Activated T-cell treated with anti-CD3 and anti-CD28 coated beads for 1 hour (primary cell): ENCODE measurements around the gene SCYGR7.
"Not testable (repeated sequence)": the region's sequence is repeated elsewhere in the genome, so short reads cannot be mapped to it uniquely, and the experiment has no call there.

Experiments used
- DNase-seq: peaks from one replicate; pipeline ENCODE4 v3.0.0-alpha.2; 2020; ENCODE audit warnings: low read depth

Gene SCYGR7

GRCh38 chr2:227728035-227728434 lies at the start of gene SCYGR7:
Gene SCYGR7, plus strand, starts transcription at chr2:227728335. Its CDS starts 0 bp downstream, at chr2:227728335.
- no peak for DNase-seq

GRCh38 chr2:227684258-227684657 lies 43.9 kb upstream of the SCYGR7 start:
- DNase-seq, result no peak

- no peak for DNase-seq
Observed at GRCh38 chr2:227687189-227687588, 40.9 kb upstream of the SCYGR7 start.

GRCh38 chr2:227696990-227697679 lies 31.0 kb upstream of the SCYGR7 start:
- DNase-seq, result no peak

GRCh38 chr2:227701556-227701955 lies 26.6 kb upstream of the SCYGR7 start:
- no peak for DNase-seq

- no peak for DNase-seq
Observed at GRCh38 chr2:227703280-227703732, 24.8 kb upstream of the SCYGR7 start.

GRCh38 chr2:227703961-227704360 lies 24.2 kb upstream of the SCYGR7 start:
- DNase-seq, result no peak

- no peak for DNase-seq
Observed at GRCh38 chr2:227706859-227707258, 21.3 kb upstream of the SCYGR7 start.

- no peak for DNase-seq
Observed at GRCh38 chr2:227707390-227707789, 20.7 kb upstream of the SCYGR7 start.

- no peak for DNase-seq
Observed at GRCh38 chr2:227710986-227711385, 17.1 kb upstream of the SCYGR7 start.

GRCh38 chr2:227713291-227713690 lies 14.8 kb upstream of the SCYGR7 start:
- DNase-seq, result no peak

GRCh38 chr2:227716501-227716900 lies 11.6 kb upstream of the SCYGR7 start:
- no peak for DNase-seq

- DNase-seq, result no peak
Observed at GRCh38 chr2:227717687-227718567, 10.2 kb upstream of the SCYGR7 start, which contains the start of gene SLC19A3. Gene SLC19A3, minus strand, starts transcription at chr2:227718028. Its CDS starts 15,710 bp downstream, at chr2:227702318.

- no peak for DNase-seq
Observed at GRCh38 chr2:227719641-227720040, 8.5 kb upstream of the SCYGR7 start.

- no peak for DNase-seq
Observed at GRCh38 chr2:227720680-227721079, 7.5 kb upstream of the SCYGR7 start.

- not testable (repeated sequence) for DNase-seq
Observed at GRCh38 chr2:227722821-227723220, 5.3 kb upstream of the SCYGR7 start.

GRCh38 chr2:227724394-227725039 lies 3.6 kb upstream of the SCYGR7 start, which contains the start of gene SCYGR6:
Gene SCYGR6, minus strand, starts transcription at chr2:227724757. Its CDS starts 0 bp downstream, at chr2:227724757.
- DNase-seq, result no peak

GRCh38 chr2:227739351-227739750 lies 11.2 kb downstream of the SCYGR7 start:
- no peak for DNase-seq

GRCh38 chr2:227740705-227741104 lies 12.6 kb downstream of the SCYGR7 start:
- not testable (repeated sequence) for DNase-seq

- no peak for DNase-seq
Observed at GRCh38 chr2:227745594-227745993, 17.5 kb downstream of the SCYGR7 start, which contains the start of gene SCYGR8. Gene SCYGR8, plus strand, starts transcription at chr2:227745894. Its CDS starts 0 bp downstream, at chr2:227745894.

GRCh38 chr2:227748079-227748478 lies 19.9 kb downstream of the SCYGR7 start:
- no peak for DNase-seq

GRCh38 chr2:227756261-227756660 lies 28.1 kb downstream of the SCYGR7 start:
- not testable (repeated sequence) for DNase-seq
